Amniotic epithelial cell (primary cell): Measurements from ENCODE around the gene MAP3K15.
"Not testable (repeated sequence)": the region's sequence is repeated elsewhere in the genome, so short reads cannot be mapped to it uniquely, and the experiment has no call there.

Experiments used
- DNase-seq: peaks from one replicate; pipeline ENCODE4 v3.0.0-alpha.2; 2010; ENCODE audit warnings: low read depth

Gene MAP3K15

DNA sequence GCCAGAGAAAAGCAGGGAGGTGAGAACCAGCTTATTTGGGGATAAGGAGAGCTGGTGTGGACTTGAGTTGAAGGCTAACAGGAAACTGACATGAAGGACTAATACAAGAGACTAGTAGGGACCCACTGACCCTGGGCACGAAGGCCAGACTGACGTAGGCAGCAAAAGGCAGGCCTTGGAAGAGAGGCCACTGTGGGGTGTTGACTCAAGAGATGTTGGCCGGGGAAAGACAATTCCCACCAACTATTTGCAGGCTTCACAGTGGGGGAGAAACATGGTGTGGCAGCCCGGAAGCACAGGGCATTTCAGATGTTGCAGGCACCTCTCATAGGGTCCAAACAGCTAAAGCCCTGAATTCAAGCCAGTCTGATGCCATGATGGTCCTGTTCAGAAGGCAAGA is 24.4 kb upstream of the MAP3K15 start:
- no peak for DNase-seq

DNA sequence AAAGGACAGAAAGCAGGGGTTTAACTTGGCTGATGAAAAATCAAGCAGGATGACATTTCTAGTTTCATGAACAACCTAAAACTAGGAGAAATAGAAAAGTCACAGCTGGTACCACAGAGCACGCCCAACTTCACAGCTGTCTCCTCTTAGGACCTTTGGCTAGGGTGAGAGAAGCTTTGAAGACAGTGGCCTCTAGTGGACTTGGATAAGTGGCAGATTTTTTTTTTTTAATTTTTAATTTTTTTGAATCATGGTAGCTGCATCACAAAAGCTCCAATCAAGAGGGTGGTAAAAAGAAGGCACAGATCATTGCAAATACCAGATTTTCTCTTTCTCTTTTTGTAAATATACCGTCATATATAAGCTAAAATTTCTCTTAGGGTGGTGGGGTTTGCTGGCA is 20.2 kb upstream of the MAP3K15 start:
- DNase-seq, result peak; percentile 8

DNA sequence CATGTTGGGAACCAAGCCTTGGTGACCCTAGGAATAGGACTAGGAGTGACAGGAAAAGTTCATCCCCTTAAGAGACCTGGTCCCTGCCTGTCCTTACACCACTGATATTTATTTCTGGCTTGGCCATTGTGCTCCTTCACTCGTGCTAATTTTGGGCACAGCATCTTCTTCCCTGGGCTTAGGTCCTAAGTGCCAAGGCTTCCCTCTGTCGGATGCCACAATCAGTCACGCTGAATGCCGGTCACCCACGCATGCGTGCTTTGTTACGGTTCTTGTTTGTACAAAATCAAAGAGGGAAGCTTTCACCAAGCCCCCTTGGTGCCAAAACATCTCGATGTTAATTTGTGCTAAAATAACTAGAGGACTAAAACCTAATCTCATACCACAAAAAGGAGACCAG is 17.4 kb upstream of the MAP3K15 start:
- DNase-seq, result no peak

DNA sequence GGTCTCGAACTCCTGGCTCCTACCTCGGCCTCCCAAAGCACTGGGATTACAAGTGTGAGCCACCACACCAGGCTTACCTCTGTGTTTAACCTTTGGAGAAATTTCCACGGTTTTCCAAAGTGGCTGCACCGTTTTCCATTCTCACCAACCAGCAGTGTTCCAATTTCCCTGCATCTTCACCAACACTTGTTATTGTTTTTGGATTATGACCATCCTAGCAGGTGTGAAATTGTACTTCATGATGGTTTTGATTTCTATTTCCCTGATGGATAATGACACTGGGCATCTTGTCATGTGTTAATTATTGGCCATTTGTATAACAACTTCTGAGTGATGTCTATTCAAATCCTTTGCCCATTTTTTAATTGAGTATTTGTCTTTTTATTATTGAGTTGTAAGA is 2.7 kb upstream of the MAP3K15 start:
- DNase-seq, result no peak

DNA sequence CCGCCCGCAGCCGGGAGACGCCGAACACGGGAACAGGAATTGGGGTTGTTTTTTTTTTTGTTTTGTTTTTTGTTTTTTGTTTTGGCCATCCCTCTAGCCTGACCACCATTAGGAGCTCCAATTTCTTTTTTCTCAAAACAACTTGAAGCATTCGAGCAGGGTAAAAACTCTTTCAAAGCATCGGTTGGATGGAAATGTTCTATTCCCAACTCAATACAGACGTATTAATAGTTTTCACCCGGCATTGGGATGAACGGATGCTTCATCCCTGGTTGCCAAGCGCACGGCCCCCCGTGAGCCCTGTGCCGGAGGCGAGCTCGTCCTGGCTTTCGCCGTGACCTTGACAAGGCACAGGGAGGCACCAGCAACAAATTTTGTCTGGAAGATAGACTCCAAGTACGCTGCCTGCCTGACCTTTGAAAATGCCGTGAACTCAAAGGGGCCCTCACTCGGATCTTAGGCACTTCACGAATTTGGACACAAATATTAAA is 352 bp upstream of the MAP3K15 start:
- DNase-seq, result no peak

DNA sequence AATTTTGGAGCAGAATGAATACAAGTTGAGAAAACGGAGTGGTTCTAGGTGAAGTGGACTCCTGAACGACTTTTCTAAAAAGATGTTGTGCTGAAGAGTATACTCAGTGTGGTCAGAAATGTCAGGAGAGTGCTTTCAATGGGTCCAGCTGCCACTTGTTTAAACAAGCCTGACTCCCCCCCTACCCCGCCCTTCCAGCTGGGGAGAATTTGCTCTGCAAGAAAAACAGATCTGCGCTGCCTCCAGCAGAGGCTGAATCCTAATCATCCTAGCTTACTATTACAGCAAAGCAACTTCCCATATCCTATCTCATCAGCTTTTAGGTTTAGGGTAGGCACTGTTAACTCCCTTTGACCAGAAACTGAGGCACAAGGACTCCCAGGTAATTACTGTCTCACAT is 1.9 kb downstream of the MAP3K15 start:
- no peak for DNase-seq

DNA sequence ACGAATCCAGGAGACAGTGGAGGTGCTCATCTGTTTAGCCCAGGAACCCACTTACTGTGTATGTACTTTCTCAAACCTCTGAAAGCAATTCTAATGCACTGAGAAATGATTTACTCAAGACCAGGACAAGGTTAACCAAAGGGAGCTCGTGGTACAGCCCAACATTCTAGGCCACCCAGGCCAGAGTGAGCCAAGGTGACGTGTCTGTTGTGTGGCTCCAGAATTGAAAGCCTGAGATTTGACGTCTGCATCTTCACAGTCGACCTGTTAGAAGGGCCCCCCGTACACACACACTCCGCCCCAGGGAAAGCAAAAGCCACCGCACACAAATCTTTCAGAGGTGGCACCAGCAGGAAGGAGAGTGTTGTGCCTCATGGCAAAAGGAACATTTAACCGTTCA is 2.3 kb downstream of the MAP3K15 start:
- no peak for DNase-seq

DNA sequence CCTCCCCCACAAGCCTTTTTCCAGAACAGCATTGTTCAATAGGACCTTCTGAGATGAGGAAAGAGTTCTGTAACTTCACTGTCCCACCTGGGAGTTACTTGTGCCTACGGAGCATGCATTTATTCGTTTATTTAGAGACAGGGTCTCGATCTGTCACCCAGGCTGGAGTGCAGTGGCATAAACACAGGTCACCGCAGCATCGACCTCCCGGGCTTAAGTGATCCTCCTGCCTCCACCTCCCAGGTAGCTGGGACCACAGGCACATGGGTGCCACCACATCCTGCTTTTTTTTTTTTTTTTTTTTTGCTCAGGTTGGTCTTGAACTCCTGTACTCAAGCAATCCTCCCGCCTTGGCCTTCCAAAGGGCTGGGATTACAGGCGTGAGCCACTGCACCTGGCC is 2.9 kb downstream of the MAP3K15 start:
- DNase-seq, result no peak

DNA sequence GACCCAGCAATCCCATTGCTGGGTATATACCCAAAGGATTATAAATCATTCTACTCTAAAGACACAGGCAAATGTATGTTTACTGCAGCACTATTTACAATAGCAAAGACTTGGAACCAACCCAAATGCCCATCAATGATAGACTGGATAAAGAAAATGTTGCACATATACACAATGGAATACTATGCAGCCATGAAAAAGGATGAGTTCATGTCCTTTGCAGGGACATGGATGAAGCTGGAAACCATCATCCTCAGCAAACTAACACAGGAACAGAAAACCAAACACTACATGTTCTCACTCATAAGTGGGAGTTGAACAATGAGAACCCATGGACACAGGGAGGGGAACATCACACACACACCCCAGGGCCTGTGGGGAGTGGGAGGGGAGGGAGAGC is 3.5 kb downstream of the MAP3K15 start:
- DNase-seq, result not testable (repeated sequence)

DNA sequence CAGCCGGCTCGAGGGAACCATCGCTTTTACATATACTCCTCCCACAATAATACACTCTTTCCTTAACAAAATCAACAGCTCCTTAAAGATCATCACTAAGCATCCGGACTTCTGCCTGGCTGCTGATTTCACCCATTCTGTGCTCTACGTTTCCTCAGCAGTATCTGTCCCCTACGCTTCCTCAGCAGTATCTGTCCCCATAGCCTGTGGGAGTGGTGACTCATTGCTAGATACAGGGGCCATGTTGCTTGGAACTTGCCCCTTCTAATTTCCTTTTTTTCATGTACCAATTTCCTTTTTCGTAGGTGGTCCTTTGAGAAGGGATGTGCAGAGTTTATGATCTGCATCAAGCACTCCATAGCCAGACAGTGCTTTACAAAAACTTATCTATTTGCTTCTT is 18.6 kb downstream of the MAP3K15 start:
- DNase-seq, result no peak

DNA sequence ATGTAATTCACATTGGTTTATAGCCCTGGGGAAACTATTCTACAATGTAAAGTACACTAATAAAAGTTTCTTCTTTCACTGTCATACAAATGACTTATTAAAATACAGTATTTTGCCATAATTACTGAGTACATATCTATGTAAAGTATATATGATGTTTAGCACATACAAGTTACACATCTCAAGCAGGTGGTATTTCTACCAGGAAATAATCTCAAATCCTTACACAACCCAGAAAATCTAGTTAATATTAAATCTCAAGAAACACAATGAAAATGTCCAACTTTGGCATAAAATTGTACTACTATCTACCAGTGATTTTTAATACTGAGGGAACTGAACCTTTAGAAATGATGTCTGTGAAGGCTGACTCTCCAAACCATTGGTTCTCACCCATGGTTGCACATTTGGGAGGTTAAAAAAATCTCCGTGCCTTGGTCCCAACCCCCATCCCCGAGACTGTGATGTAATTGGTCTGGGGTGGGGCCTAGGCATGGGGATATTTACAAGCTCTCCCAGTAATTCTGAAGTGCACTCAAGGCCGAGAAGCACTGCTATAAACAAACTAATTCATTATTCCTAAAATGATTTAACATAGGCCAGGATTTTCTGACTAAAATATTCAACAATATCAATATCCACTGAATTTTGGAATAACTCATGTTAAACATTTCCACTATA is 27.6 kb downstream of the MAP3K15 start:
- no peak for DNase-seq

DNA sequence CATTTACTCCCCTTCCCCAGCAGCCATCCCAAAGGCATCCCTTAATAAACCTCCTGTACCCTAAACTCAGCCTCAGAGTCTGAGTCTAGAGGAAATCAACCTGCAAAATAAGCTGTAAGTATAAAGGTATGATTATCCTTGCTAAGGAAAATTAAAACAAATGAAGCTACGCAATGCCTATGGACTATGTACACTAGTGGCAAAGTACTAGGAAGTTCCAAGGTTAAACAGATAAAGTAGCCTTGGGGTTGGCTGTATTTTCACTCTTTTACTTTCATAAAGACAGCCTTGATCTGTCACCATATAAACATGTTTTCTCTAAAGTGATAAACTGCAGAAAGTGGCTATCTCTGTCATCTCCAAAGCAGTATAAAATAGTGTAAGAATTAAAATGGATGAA is 35.9 kb downstream of the MAP3K15 start:
- DNase-seq, result no peak

DNA sequence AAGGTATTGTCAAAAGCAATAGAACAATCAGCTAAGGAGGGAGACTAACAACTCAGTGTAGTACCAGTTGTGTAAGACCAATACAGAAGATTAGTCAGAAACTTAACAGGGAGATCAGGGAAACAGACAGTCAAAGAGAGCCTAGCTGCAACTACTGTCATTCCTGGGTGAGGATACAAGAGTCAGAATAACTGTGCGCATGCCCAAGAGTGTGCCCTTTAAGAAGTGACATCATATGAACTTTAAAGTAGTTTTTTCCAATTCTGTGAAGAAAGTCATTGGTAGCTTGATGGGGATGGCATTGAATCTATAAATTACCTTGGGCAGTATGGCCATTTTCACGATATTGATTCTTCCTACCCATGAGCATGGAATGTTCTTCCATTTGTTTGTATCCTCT is 46.9 kb downstream of the MAP3K15 start:
- DNase-seq, result not testable (repeated sequence)

DNA sequence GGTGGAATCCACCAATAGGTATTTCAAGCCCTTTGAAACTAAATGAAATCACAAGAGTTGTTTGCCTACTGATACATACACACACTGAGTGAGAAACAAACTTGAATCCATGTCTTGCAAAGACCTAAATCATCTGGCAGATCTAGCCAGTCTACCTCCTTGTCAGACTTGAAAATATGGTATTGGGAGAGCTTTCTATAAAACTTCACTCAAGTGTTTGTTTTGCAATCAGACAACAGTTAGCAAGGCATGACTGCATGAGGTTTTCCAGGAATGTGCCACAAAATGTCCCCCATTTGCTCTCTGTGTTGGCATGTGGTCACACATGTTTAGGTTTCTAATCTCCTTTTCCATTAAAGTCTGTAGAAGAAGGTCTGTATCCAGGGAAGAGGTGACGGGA is 52.4 kb downstream of the MAP3K15 start:
- DNase-seq, result no peak

DNA sequence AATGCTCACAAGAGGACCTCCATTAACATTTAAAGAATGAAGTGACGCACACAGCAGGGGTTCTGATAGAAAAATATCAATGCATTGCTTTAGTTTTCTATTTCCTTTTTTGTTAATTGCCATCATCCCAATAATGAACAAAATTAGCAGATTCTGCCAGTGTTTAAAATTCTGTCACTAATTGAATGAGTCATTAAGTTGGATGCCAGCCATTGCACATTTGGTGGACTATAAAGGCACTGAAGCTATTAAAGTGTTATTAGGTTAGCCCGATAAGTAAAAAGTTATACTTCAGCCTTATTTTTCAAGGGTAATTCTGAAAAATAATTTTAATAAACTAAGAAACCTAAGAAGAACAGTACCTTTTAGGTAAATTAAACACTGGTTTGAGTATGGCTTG is 53.1 kb downstream of the MAP3K15 start:
- no peak for DNase-seq

DNA sequence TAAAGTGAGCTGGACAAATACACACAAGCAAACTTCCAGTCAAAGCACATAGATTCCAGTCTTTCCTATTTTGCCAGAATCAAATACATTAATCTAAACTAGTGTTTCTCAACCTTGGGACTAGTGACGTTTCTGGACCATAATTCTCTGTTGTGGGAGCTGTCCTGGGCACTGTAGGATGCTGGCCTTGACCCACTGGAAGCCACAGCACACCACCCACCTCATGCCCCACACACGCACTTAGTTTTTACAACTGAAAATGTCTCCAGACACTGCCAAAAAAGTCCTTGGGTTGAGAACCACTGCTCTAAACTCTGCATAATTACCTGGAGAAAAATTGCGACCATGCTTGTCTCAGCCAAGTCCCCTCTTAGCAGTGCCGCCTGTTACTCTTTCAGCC is 57.6 kb downstream of the MAP3K15 start:
- DNase-seq, result no peak

DNA sequence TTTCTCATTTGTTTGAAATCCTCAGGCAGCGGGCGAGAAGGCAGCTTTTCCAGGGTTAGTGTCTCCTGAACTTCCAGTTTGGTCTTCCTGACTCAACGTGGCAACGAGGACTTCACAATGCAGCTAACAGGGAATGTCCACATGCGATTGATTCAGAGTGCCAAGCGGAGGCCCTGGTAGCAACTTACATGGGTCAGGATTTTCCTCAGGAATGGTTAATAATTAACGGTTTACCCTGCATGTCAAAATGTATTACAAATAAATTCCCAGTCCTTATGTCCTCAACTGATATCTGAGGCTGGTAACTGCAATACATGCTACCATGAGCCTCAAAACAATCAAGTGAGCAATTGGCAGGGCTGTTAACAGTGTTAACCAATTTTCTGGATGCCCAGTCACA is 67.2 kb downstream of the MAP3K15 start:
- no peak for DNase-seq

DNA sequence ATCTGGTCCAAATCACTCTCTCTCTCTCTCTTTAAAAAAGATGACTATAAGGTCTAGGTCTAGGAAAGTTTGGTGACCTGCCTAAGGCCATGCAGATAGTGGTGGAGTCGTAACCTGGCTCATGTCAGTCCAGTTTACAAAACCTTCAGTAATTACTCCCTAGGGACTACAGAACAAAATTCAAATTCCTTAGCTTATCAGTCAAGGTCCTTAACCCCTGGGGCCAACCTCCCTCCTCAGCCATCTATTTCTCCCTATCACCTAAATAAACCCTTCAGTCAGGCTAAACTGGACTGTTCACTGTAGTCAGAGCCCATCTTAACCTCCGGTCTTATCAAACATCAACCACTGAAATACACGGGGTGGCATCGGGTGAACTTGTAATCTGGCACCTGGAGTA is 68.9 kb downstream of the MAP3K15 start:
- no peak for DNase-seq

DNA sequence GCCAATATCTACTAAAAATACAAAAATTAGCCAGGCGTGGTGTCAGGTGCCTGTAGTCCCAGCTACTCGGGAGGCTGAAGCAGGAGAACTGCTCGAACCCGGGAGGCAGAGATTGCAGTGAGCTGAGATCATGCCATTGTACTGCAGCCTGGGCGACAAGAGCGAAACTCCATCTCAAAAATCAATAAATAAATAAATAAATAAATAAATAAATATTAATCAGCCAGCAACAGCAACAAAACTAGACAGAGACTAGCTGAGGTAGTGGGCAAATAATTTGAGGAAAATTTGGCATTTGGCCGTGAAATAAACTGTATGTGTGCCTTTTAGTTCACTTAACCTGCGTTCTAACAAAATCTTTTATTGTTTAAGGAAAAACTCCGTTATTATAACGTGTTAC is 69.5 kb downstream of the MAP3K15 start:
- DNase-seq, result not testable (repeated sequence)

DNA sequence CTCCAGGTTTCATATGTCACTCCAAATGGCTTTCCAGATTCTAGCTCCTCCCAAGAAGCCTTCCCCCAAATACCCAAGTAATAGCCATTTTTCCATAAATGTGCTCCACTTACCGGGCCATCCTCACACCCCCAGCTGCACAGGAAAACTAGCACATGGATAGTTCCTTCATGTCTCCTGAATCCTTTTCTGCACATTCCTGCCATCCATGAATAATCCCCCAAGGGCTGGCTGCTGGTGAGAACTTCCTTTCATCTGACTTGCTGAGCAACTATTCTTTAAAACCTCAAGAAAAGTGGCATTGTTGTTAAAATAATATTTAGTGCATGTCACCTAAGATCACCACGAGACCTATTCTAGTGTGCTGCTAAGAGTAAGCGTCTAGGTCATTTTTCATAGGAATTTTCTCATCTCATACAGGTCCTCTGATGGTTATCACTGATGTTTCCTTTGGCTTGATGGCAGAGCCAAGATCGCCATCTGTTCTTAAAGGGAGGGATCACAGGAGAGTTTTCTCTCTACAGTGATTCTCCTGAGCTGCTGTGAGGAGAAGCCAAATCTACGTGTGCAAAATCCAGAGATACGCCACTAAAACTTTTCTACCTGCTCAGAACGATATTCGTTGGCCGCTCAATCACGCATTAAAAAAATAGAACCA is 71.3 kb downstream of the MAP3K15 start:
- DNase-seq, result no peak

DNA sequence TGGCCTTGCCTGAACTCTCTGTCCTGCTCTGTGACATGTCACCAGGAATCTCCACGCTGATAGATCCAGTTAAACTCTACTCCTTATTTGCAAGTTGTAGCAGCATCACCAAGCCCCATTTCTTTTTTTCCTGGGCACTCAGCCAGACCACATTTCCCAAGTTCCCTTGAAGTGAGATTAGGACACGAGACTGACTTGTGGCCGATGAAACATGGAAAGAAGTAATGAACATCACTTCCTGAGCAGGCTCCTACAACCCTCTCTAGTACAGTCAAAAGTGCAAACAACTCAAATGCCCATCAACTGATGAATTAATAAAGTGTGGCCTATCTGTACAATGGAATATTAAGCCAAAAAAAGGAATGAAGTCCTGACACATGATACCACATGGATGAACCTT is 74.6 kb downstream of the MAP3K15 start:
- DNase-seq, result peak; percentile 57

DNA sequence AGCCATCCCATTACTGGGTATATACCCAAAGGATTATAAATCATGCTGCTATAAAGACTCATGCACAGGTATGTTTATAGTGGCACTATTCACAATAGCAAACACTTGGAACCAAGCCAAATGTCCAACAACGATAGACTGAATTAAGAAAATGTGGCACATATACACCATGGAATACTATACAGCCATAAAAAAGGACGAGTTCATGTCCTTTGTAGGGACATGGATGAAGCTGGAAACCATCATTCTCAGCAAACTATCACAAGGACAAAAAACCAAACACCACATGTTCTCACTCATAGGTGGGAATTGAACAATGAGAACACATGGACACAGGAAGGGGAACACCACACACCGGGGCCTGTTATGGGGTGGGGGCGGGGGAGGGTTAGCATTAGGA is 92.6 kb downstream of the MAP3K15 start:
- DNase-seq, result not testable (repeated sequence)

DNA sequence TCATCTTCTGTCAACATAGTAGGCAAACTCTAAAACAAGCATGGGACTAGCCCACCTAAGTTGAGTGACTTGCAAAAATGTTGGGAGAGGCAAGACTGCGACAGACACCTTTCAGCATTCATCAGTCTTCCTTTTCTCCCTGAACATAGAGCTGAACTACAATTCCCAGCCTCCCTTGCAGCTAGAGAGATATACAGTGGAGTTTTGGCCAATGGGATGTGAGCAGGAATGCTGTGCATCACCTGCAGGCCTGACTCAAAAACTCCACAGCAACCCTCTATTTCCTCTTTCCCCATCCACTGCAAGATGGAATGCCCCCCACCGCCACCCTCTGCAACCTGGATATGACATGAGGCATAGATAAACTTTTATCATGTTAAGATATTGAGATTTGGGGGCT is 105.0 kb downstream of the MAP3K15 start:
- no peak for DNase-seq

DNA sequence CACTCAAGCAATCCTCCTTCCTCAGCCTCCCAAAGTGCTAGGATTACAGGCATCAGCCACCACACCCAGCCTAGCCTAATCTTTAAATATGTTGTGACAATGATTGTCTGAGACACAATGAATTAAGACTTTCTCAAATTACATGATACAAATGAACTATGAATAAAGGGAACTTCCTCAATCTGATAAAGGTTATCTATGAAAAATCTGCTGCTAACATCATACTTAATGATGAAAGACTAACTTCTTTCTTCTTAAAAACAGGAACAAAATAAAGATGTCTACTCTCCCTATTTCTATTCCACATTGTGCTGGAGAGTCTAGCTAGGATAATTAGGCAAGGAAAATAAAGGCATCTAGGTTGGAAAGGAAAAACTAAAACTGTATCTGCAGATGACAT is 111.6 kb downstream of the MAP3K15 start:
- no peak for DNase-seq
